Measurements from ENCODE around the gene HPD.
"Not testable (repeated sequence)": the region's sequence is repeated elsewhere in the genome, so short reads cannot be mapped to it uniquely, and the experiment has no call there.

- not testable (repeated sequence) for TF ChIP-seq CTCF, POLR2A (IDR thresholded peaks at IDR 0.05)
Measured at GRCh38 chr12:121869229-121869628, 10.6 kb upstream of the HPD start.
